Measurements from ENCODE around the gene LDLRAP1. TPM values are rescaled to one million over a fixed set of nuclear protein-coding genes. Genes with fewer than 3 reads are reported as not detected.

Gene LDLRAP1
- total RNA-seq, 1 donor from 2014 or later = 8.0 TPM

DNA sequence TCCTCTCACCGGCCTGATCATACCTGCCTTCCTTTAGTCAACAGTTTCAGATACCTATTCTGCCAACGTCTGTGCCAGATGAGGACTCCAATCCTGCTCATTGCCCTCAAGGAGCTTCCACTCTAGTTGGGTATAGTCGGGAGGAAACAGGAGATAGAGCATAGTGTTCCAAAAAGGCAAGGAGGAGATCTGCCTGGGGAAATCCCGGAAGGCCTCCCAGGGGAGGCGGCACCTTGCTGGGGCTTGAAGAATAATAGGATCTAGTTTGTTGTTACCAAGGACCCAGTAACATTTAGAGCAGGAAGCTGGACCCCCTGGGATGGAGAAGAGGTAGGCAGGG lies 12.3 kb downstream of the LDLRAP1 start:
- no peak overlapping the region for H3K27ac Mint-ChIP-seq (ENCODE audit: unreplicated experiment)
- peaks cover 8% of the 10 kb centered on the region for H3K27me3 Mint-ChIP-seq (ENCODE audit: low read depth, unreplicated experiment)
- H3K9me3 ChIP-seq (ENCODE audit: insufficient read depth, low read depth, low read length) = no peaks in the 10 kb centered on the region
- H3K4me1 ChIP-seq (ENCODE audit: insufficient read depth, low read length) = peaks cover 12% of the 10 kb centered on the region
- DNase-seq (ENCODE audit: low read depth) = no peak
- no peak overlapping the region for H3K9ac ChIP-seq (ENCODE audit: low read length)
- H3K27me3 ChIP-seq (ENCODE audit: insufficient read depth, low read length) = no peaks in the 10 kb centered on the region
- H3K4me3 ChIP-seq (ENCODE audit: insufficient read depth, low read depth, low read length) = no peak overlapping the region
- no peak overlapping the region for H3K4me2 ChIP-seq (ENCODE audit: low read length)
- no peak for FAIRE-seq
- H3K4me1 Mint-ChIP-seq (ENCODE audit: low read depth, unreplicated experiment) = peaks cover 19% of the 10 kb centered on the region
- no peaks in the 10 kb centered on the region for H3K36me3 ChIP-seq (ENCODE audit: insufficient read depth, low read length)
- H3K36me3 Mint-ChIP-seq (ENCODE audit: low read depth, unreplicated experiment) = peaks cover 9% of the 10 kb centered on the region
- peaks cover 13% of the 10 kb centered on the region for H3K79me2 ChIP-seq (ENCODE audit: insufficient read depth, low read length)
- H3K9me3 Mint-ChIP-seq (ENCODE audit: unreplicated experiment) = no peaks in the 10 kb centered on the region
- H3K27ac ChIP-seq (ENCODE audit: low read depth, low read length) = no peak overlapping the region
- H2AFZ ChIP-seq (ENCODE audit: low read depth, low read length) = no peak overlapping the region
- TF ChIP-seq, protein P1, sequence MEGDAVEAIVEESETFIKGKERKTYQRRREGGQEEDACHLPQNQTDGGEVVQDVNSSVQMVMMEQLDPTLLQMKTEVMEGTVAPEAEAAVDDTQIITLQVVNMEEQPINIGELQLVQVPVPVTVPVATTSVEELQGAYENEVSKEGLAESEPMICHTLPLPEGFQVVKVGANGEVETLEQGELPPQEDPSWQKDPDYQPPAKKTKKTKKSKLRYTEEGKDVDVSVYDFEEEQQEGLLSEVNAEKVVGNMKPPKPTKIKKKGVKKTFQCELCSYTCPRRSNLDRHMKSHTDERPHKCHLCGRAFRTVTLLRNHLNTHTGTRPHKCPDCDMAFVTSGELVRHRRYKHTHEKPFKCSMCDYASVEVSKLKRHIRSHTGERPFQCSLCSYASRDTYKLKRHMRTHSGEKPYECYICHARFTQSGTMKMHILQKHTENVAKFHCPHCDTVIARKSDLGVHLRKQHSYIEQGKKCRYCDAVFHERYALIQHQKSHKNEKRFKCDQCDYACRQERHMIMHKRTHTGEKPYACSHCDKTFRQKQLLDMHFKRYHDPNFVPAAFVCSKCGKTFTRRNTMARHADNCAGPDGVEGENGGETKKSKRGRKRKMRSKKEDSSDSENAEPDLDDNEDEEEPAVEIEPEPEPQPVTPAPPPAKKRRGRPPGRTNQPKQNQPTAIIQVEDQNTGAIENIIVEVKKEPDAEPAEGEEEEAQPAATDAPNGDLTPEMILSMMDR (IDR thresholded peaks at IDR 0.05; ENCODE audit: insufficient read depth, low read depth, low read length) = no peak
- TF ChIP-seq EZH2 (IDR thresholded peaks at IDR 0.05; ENCODE audit: insufficient read depth, low read length) = no peak
- H3K4me3 Mint-ChIP-seq (ENCODE audit: unreplicated experiment) = no peak overlapping the region
- peaks cover 36% of the 10 kb centered on the region for H4K20me1 ChIP-seq (ENCODE audit: insufficient read depth, low read length)

DNA sequence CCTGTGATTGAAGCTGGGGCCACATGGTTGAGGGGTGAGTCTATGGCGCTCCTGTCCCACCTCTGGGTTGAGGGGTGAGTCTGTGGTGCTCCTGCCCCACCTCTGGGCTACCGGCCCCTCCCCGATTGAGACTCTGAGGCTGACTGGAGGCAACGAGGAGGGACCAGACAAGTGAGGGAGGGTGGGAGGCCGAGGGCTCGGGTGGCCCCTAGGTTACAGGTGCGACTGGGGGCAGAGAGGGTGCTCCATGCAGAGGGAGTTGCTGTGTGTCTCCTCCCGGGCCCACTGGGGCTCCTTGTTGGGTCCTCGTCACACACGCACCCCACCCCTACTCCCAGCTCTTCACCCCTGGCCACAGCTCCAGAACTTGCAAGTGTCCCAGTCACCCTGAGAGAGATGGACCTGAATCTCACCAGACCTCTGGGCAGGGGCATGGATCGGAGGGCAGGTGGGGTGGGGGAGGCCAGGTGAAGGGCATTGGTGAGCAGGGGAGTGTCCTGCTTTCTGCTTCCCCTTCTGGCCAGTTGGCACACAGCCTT lies 12.8 kb downstream of the LDLRAP1 start:
- peaks cover 31% of the 10 kb centered on the region for H4K20me1 ChIP-seq (ENCODE audit: insufficient read depth, low read length)
- peaks cover 8% of the 10 kb centered on the region for H3K79me2 ChIP-seq (ENCODE audit: insufficient read depth, low read length)

More for the DNA sequence above, 12.8 kb downstream of the LDLRAP1 start:
- H3K27me3 Mint-ChIP-seq (ENCODE audit: low read depth, unreplicated experiment) = peaks cover 8% of the 10 kb centered on the region
- no peak for TF ChIP-seq EZH2 (IDR thresholded peaks at IDR 0.05; ENCODE audit: insufficient read depth, low read length)
- TF ChIP-seq, protein P1 (IDR thresholded peaks at IDR 0.05; ENCODE audit: insufficient read depth, low read depth, low read length) = no peak
- FAIRE-seq (no peak), DNase-seq (ENCODE audit: low read depth) (no peak)
- H3K9me3 Mint-ChIP-seq (ENCODE audit: unreplicated experiment) = no peaks in the 10 kb centered on the region
- H3K4me2 ChIP-seq (ENCODE audit: low read length) = peak overlapping the region; percentile 15
- H3K4me1 Mint-ChIP-seq (ENCODE audit: low read depth, unreplicated experiment) = peaks cover 16% of the 10 kb centered on the region
- H3K36me3 ChIP-seq (ENCODE audit: insufficient read depth, low read length) = no peaks in the 10 kb centered on the region
- peaks cover 9% of the 10 kb centered on the region for H3K36me3 Mint-ChIP-seq (ENCODE audit: low read depth, unreplicated experiment)
- no peaks in the 10 kb centered on the region for H3K9me3 ChIP-seq (ENCODE audit: insufficient read depth, low read depth, low read length)
- no peak overlapping the region for H2AFZ ChIP-seq (ENCODE audit: low read depth, low read length)
- no peak overlapping the region for H3K27ac Mint-ChIP-seq (ENCODE audit: unreplicated experiment)
- H3K27me3 ChIP-seq (ENCODE audit: insufficient read depth, low read length) = no peaks in the 10 kb centered on the region
- no peak overlapping the region for H3K27ac ChIP-seq (ENCODE audit: low read depth, low read length)
- no peak overlapping the region for H3K4me3 Mint-ChIP-seq (ENCODE audit: unreplicated experiment)
- peaks cover 8% of the 10 kb centered on the region for H3K4me1 ChIP-seq (ENCODE audit: insufficient read depth, low read length)
- H3K4me3 ChIP-seq (ENCODE audit: insufficient read depth, low read depth, low read length) = no peak overlapping the region
- peak overlapping the region; percentile 10 for H3K9ac ChIP-seq (ENCODE audit: low read length)

Measured in astrocyte (in vitro differentiated cells and primary cell).